ENCODE data around the gene MBOAT7. TPM values are rescaled to one million over a fixed set of nuclear protein-coding genes. Genes with fewer than 3 reads are reported as not detected.

MBOAT7 gene
- total RNA-seq, 6 experiments from 2014 or later = 263 to 354 (median 313) TPM

DNA sequence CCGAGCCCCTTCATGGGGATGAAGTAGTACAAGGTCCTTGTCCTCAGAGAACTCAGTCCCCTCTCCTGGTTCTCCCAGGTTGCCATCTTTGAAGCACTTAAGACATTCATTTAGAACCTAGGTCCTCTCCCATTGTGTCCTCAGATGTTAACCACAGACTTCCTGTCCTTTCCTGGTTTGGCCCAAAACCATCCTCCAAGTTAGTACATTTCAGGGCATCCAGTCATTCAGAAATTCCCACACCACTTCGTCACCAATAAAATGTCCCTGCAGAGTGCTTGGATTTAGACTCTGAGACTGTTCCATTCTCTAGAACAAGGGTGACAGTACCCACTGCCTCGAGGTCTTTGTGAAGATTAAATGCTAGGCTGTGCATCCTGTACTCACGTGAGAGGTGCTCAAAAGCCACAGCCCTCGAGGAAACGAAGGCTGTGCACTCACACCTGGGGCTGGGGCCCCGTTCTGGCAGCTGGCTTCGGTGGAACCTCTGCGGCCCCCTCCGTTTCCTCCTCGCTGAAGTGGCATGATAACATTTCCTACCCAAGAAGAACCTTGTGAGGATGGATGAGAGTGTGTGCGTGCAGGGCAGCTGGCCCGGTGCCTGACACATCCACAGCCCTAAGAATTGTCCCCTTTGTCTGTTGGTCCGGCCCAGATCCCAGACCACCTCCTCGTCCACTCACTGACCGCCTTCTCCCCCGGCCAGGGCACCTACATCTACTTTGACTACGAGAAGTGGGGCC lies 34.6 kb downstream of the MBOAT7 start:
- peaks cover 38% of the 10 kb centered on the region for H3K4me1 Mint-ChIP-seq (ENCODE audit: low read depth)
- peak overlapping the region; percentile 90 for H3K27ac Mint-ChIP-seq
- peak; percentile 56 for DNase-seq
- no peaks in the 10 kb centered on the region for H3K9me3 Mint-ChIP-seq
- H3K4me3 Mint-ChIP-seq = no peak overlapping the region
- H3K36me3 Mint-ChIP-seq (ENCODE audit: low read depth) = peaks cover 36% of the 10 kb centered on the region
- TF ChIP-seq, protein P1, sequence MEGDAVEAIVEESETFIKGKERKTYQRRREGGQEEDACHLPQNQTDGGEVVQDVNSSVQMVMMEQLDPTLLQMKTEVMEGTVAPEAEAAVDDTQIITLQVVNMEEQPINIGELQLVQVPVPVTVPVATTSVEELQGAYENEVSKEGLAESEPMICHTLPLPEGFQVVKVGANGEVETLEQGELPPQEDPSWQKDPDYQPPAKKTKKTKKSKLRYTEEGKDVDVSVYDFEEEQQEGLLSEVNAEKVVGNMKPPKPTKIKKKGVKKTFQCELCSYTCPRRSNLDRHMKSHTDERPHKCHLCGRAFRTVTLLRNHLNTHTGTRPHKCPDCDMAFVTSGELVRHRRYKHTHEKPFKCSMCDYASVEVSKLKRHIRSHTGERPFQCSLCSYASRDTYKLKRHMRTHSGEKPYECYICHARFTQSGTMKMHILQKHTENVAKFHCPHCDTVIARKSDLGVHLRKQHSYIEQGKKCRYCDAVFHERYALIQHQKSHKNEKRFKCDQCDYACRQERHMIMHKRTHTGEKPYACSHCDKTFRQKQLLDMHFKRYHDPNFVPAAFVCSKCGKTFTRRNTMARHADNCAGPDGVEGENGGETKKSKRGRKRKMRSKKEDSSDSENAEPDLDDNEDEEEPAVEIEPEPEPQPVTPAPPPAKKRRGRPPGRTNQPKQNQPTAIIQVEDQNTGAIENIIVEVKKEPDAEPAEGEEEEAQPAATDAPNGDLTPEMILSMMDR (IDR thresholded peaks at IDR 0.05) = no peak
- H3K27me3 Mint-ChIP-seq (ENCODE audit: insufficient read depth) = peaks cover 11% of the 10 kb centered on the region

DNA sequence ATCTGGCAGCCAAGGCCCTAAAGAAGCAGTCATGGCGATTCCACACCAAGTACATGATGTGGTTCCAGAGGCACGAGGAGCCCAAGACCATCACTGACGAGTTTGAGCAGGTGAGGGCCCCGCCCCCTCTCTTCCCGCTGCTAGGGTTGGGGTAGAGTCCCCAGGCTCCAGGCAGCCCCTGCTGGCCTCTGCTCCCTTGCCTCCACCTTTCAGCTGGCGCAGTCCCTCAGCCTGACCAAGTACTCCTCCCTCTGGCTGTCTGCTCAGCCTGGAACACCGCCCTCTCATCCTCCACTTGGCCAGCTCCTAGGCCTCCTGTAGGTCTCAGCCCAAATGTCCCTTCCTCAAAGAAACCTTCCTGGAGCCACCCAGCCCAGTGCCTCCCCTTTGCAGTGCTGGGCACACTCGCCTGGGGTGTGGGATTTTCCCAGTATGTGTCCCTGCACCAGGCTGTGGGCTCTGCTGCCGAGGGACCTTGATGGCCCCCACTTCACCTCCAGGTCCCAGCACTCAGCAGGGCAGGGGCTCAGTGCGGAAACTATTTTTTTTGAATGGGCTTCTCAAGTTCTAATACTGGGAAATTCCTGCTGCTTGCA lies 35.6 kb downstream of the MBOAT7 start:
- no peak for DNase-seq
- Mint-ChIP-seq H3K27me3 (ENCODE audit: insufficient read depth) (peaks cover 9% of the 10 kb centered on the region), H3K4me3 (no peak overlapping the region), H3K27ac (peak overlapping the region; percentile 90), H3K36me3 (ENCODE audit: low read depth) (peaks cover 38% of the 10 kb centered on the region), H3K4me1 (ENCODE audit: low read depth) (peaks cover 34% of the 10 kb centered on the region), H3K9me3 (no peaks in the 10 kb centered on the region)
- TF ChIP-seq, protein P1 (IDR thresholded peaks at IDR 0.05) = no peak

DNA sequence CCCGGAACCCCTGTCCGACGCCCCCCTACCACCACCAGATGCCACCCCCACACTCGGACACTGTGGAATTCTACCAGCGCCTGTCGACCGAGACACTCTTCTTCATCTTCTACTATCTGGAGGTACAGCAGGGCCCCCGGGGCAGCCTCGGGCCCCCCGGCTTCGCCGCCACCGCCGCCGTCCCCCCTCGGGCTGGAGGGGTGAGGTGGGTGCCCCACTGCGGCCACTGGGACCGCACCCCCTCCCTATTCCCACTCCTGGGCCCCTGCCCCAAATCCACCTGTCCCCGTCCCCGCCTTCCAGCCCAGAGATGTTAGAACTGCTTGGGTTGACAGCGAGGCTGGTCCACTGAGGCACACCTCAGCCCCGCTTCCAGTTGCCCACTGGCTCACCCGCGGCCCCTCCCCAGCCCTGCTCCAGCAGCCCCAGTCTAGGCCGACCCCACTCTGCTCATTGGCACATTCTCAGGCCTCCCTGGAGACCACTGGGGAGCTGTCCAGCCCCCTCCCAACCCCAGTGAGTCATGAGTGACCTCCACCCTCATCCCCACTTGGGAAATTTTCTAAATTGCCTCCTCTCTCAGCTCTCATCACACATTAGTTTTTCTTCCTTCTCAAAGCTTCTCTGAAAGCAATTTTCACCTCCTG lies 36.4 kb downstream of the MBOAT7 start:
- peaks cover 32% of the 10 kb centered on the region for H3K36me3 Mint-ChIP-seq (ENCODE audit: low read depth)
- H3K9me3 Mint-ChIP-seq = no peaks in the 10 kb centered on the region
- DNase-seq = no peak
- H3K4me1 Mint-ChIP-seq (ENCODE audit: low read depth) = peaks cover 26% of the 10 kb centered on the region
- peak overlapping the region; percentile 90 for H3K27ac Mint-ChIP-seq
- TF ChIP-seq, protein P1 (IDR thresholded peaks at IDR 0.05) = no peak
- no peak overlapping the region for H3K4me3 Mint-ChIP-seq
- H3K27me3 Mint-ChIP-seq (ENCODE audit: insufficient read depth) = peaks cover 10% of the 10 kb centered on the region

DNA sequence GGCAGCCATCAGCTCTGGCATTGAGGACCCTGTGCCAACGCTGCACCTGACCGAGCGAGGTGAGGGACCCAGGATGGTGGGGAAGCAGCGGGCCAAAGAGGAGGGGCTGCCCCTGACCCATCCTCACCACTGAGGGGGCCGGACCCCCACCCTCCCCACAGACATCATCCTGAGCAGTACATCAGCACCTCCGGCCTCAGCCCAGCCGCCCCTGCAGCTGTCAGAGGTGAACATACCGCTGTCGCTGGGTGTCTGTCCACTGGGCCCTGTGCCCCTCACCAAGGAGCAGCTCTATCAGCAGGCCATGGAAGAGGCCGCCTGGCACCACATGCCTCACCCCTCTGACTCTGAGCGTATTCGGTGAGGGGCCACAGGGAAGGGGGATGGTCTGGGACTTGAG lies 37.1 kb downstream of the MBOAT7 start:
- DNase-seq = no peak
- Mint-ChIP-seq H3K4me1 (ENCODE audit: low read depth) (peaks cover 25% of the 10 kb centered on the region), H3K36me3 (ENCODE audit: low read depth) (peaks cover 31% of the 10 kb centered on the region), H3K9me3 (no peaks in the 10 kb centered on the region), H3K4me3 (no peak overlapping the region), H3K27me3 (ENCODE audit: insufficient read depth) (peaks cover 10% of the 10 kb centered on the region), H3K27ac (no peak overlapping the region)
- TF ChIP-seq, protein P1 (IDR thresholded peaks at IDR 0.05) = no peak

DNA sequence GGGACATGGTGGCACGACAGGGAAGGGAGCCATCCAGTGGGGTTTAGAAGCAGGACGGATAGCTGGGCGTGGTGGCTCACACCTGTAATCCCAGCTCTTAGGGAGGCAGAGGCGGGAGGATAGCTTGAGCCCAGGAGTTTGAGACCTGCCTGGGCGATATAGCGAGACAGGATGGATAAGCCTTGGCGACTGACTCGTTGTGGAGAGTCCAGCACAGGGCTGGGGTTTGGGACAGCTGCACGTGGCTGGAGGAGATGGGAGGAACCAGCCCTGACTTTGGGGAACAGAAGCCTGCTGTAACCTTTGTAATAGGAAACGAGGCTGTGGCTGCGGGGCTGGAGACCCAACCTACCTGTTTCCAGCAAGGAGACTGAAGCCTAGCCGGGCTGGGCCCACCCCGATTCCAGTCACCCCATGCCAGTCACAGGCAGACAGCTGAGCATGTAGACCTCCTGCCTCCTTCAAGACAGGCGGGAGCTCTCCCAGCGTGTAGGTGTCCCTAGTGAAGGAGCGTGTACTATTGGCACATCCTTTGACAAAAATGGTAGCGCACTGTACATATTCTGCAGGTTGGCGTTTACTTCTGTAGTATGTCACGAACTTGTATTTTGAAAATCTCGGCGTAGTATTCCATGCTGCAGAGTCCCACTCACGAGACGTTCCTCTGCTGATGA lies 37.9 kb downstream of the MBOAT7 start:
- peaks cover 25% of the 10 kb centered on the region for H3K36me3 Mint-ChIP-seq (ENCODE audit: low read depth)
- H3K27me3 Mint-ChIP-seq (ENCODE audit: insufficient read depth) = peaks cover 8% of the 10 kb centered on the region
- DNase-seq = no peak
- no peaks in the 10 kb centered on the region for H3K9me3 Mint-ChIP-seq
- peaks cover 20% of the 10 kb centered on the region for H3K4me1 Mint-ChIP-seq (ENCODE audit: low read depth)
- H3K4me3 Mint-ChIP-seq = no peak overlapping the region
- no peak overlapping the region; the same call in 1 of the 2 replicates for H3K27ac Mint-ChIP-seq
- TF ChIP-seq, protein P1 (IDR thresholded peaks at IDR 0.05) = no peak
